ENCODE data around the gene SLC22A31.

GRCh38 chr16:89210904-89211515, 10.7 kb upstream of the SLC22A31 start:
- TF ChIP-seq CTCF (conservative IDR thresholded peaks at IDR 0.05; ENCODE audit: low read depth, low read length) (no peak), EZH2 (IDR thresholded peaks at IDR 0.05; ENCODE audit: low read length, unreplicated experiment) (no peak), EZH2phosphoT487 (IDR thresholded peaks at IDR 0.05; ENCODE audit: borderline replicate concordance, low read length) (no peak)
